DND-41 (cell line): ENCODE measurements around the gene FAM149A.

ENCODE experiments used
- ATAC-seq: fragments of 200-7000 bp; cut with Tn5 transposase; 3 replicates; pipeline ENCODE4 v1.9.1; 2021; ENCODE audit warnings: low read depth; ENCODE audit not compliant: insufficient read depth
- DNase-seq: peaks from one replicate; pipeline ENCODE4 v3.0.0-alpha.2; 2020
- H2AFZ ChIP-seq: 2 replicates; pipeline ENCODE4 v1.6.0; 2012; ENCODE audit warnings: low read depth, low read length
- H3K27ac ChIP-seq: 2 replicates; pipeline ENCODE4 v1.5.1; 2012; ENCODE audit warnings: low read length, inconsistent platforms
- H3K27me3 ChIP-seq: fragments of 200-600 bp; sonication (generic); 2 replicates; pipeline ENCODE4 v1.6.0; 2012; ENCODE audit warnings: low read length, mild to moderate bottlenecking, inconsistent platforms; ENCODE audit not compliant: insufficient read depth, poor library complexity
- H3K36me3 ChIP-seq: 2 replicates; pipeline ENCODE4 v1.5.1; 2012; ENCODE audit warnings: low read length, inconsistent platforms; ENCODE audit not compliant: insufficient read depth
- H3K4me1 ChIP-seq: 2 replicates; pipeline ENCODE4 v1.5.1; 2012; ENCODE audit warnings: mild to moderate bottlenecking, low read length; ENCODE audit not compliant: insufficient read depth
- H3K4me2 ChIP-seq: 2 replicates; pipeline ENCODE4 v1.6.0; 2012; ENCODE audit warnings: mild to moderate bottlenecking, moderate library complexity, low read length, inconsistent platforms; ENCODE audit not compliant: insufficient read depth
- H3K4me3 ChIP-seq, 2 experiments: fragments of 200-600 bp in 1 of 2; shearing (Covaris generic) in 1 of 2; 2 replicates each; pipeline ENCODE4 v1.5.1; 2012 to 2016; ENCODE audit warnings: inconsistent platforms in 2 of 2, low read length in 2 of 2, mild to moderate bottlenecking in 2 of 2, low read depth in 1 of 2, moderate library complexity in 1 of 2
- H3K79me2 ChIP-seq: 2 replicates; pipeline ENCODE4 v1.6.0; 2012; ENCODE audit warnings: low read length, inconsistent platforms; ENCODE audit not compliant: insufficient read depth
- H3K9ac ChIP-seq: 2 replicates; pipeline ENCODE4 v1.6.0; 2012; ENCODE audit warnings: low read depth, mild to moderate bottlenecking, inconsistent platforms, low read length, moderate library complexity
- H3K9me3 ChIP-seq: 2 replicates; pipeline ENCODE4 v1.5.1; 2012; ENCODE audit warnings: low read length, moderate library complexity, mild to moderate bottlenecking, inconsistent platforms; ENCODE audit not compliant: insufficient read depth, severe bottlenecking
- H4K20me1 ChIP-seq: 2 replicates; pipeline ENCODE4 v1.6.0; 2012; ENCODE audit warnings: low read length; ENCODE audit not compliant: insufficient read depth
- CTCF ChIP-seq: IDR thresholded peaks from 2 replicates; pipeline ENCODE4 v1.5.1; 2012; ENCODE audit warnings: borderline replicate concordance, low read length, moderate library complexity, mild to moderate bottlenecking; ENCODE audit not compliant: poor library complexity, severe bottlenecking; ENCODE audit errors: extremely low read depth
- EZH2 ChIP-seq: IDR thresholded peaks from 3 replicates; pipeline ENCODE4 v1.6.1; 2012; ENCODE audit warnings: borderline replicate concordance, low read depth, mild to moderate bottlenecking, moderate library complexity, low read length, inconsistent platforms; ENCODE audit not compliant: severe bottlenecking

Gene FAM149A

GRCh38 chr4:186109245-186109644 is 4.7 kb downstream of the FAM149A start:
- H3K36me3 ChIP-seq: no peaks in the 10 kb centered on the region
- H3K4me3 ChIP-seq: no peak overlapping the region
- H3K27ac ChIP-seq: no peak overlapping the region
- no peak for TF ChIP-seq CTCF
- TF ChIP-seq EZH2: no peak
- H3K9me3 ChIP-seq: no peaks in the 10 kb centered on the region
- H3K4me1 ChIP-seq: no peaks in the 10 kb centered on the region
- no peak for DNase-seq
- H3K9ac ChIP-seq: no peak overlapping the region
- H3K4me2 ChIP-seq: no peak overlapping the region
- H2AFZ ChIP-seq: no peak overlapping the region
- no peaks in the 10 kb centered on the region for H3K27me3 ChIP-seq
- no peaks in the 10 kb centered on the region for H3K79me2 ChIP-seq
- no peak for ATAC-seq
- H4K20me1 ChIP-seq: no peaks in the 10 kb centered on the region

GRCh38 chr4:186116697-186117096 is 12.2 kb downstream of the FAM149A start:
- Histone ChIP-seq H3K4me3 (no peak overlapping the region), H3K27ac (no peak overlapping the region), H2AFZ (no peak overlapping the region), H3K27me3 (no peaks in the 10 kb centered on the region), H3K36me3 (no peaks in the 10 kb centered on the region), H4K20me1 (no peaks in the 10 kb centered on the region), H3K4me1 (no peaks in the 10 kb centered on the region), H3K4me2 (no peak overlapping the region), H3K79me2 (no peaks in the 10 kb centered on the region), H3K9ac (no peak overlapping the region), H3K9me3 (no peaks in the 10 kb centered on the region)
- DNase-seq (no peak), ATAC-seq (no peak)
- TF ChIP-seq CTCF (no peak), EZH2 (no peak)

DNA sequence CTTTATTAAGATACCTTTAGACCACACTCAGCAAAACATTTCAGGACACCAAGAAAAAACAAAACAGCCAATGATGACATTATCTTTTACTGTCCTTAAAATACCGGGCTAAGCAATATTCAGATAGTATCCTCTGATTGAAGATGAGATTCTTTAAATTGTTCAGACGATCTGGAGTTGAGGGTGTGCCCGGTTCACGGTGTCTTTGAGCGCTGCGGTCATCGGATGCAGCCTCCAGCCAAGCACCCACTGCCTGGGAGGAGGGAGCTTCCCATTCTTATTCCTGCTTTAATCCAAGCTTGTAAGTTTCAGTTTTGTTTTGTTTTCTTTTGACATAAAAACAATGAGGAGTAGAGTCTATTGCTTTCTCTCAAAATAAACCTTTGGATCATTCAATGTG is 14.1 kb downstream of the FAM149A start:
- Histone ChIP-seq H3K4me3 (no peak overlapping the region), H3K27me3 (no peaks in the 10 kb centered on the region), H3K4me2 (no peak overlapping the region), H3K9ac (no peak overlapping the region), H3K27ac (no peak overlapping the region), H4K20me1 (no peaks in the 10 kb centered on the region), H3K9me3 (no peaks in the 10 kb centered on the region), H3K36me3 (no peaks in the 10 kb centered on the region), H3K4me1 (no peaks in the 10 kb centered on the region), H2AFZ (no peak overlapping the region), H3K79me2 (no peaks in the 10 kb centered on the region)
- ATAC-seq: no peak
- TF ChIP-seq EZH2 (no peak), CTCF (no peak)
- DNase-seq: no peak

GRCh38 chr4:186121057-186121456 is 16.6 kb downstream of the FAM149A start:
- no peaks in the 10 kb centered on the region for H3K27me3 ChIP-seq
- H3K27ac ChIP-seq: no peak overlapping the region
- no peak overlapping the region for H3K4me2 ChIP-seq
- no peaks in the 10 kb centered on the region for H3K79me2 ChIP-seq
- no peak for TF ChIP-seq CTCF
- no peaks in the 10 kb centered on the region for H3K4me1 ChIP-seq
- H3K9ac ChIP-seq: no peak overlapping the region
- no peak overlapping the region for H2AFZ ChIP-seq
- DNase-seq: no peak
- no peaks in the 10 kb centered on the region for H3K36me3 ChIP-seq
- no peak overlapping the region for H3K4me3 ChIP-seq
- no peaks in the 10 kb centered on the region for H4K20me1 ChIP-seq
- ATAC-seq: no peak
- H3K9me3 ChIP-seq: no peaks in the 10 kb centered on the region
